ENCODE measurements around the gene NCS1.

Gene NCS1

DNA sequence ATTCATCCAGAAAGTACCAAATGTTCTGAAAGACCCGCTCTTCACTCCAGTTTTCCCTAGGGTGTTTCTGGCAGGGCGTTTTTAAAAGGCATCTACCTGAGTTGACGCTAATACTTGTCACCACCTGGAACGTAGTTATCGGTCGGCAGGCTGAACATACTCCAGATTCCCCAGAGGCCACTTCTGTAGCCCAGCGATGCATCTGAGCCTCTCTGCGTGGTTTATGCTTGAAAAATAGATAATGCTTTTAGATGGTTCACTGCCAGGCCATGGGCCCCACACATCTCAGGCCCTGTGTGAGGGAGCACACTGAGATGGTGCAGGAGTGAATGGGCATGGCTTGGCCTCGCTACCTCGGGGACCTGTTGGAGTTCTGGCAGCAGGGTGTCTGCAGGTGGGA is 33.0 kb upstream of the NCS1 start:
- TF ChIP-seq, protein P1, sequence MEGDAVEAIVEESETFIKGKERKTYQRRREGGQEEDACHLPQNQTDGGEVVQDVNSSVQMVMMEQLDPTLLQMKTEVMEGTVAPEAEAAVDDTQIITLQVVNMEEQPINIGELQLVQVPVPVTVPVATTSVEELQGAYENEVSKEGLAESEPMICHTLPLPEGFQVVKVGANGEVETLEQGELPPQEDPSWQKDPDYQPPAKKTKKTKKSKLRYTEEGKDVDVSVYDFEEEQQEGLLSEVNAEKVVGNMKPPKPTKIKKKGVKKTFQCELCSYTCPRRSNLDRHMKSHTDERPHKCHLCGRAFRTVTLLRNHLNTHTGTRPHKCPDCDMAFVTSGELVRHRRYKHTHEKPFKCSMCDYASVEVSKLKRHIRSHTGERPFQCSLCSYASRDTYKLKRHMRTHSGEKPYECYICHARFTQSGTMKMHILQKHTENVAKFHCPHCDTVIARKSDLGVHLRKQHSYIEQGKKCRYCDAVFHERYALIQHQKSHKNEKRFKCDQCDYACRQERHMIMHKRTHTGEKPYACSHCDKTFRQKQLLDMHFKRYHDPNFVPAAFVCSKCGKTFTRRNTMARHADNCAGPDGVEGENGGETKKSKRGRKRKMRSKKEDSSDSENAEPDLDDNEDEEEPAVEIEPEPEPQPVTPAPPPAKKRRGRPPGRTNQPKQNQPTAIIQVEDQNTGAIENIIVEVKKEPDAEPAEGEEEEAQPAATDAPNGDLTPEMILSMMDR (IDR thresholded peaks at IDR 0.05; ENCODE audit: low read depth, low read length): no peak
- in situ Hi-C loops (cut with HindIII; ENCODE audit: low sequenced_read_pairs): no loop called here
- no peak for DNase-seq (ENCODE audit: low read depth, low spot score)
- no peak overlapping the region for H3K4me3 ChIP-seq (ENCODE audit: low read depth, low read length)

- no peak for DNase-seq (ENCODE audit: low read depth, low spot score)
- no peak overlapping the region for H3K4me3 ChIP-seq (ENCODE audit: low read depth, low read length)
- in situ Hi-C loops (cut with HindIII; ENCODE audit: low sequenced_read_pairs): no loop called here
- TF ChIP-seq, protein P1 (IDR thresholded peaks at IDR 0.05; ENCODE audit: low read depth, low read length): no peak
Observed at GRCh38 chr9:130140706-130141105, 31.5 kb upstream of the NCS1 start.

- TF ChIP-seq, protein P1 (IDR thresholded peaks at IDR 0.05; ENCODE audit: low read depth, low read length): no peak
- in situ Hi-C loops (cut with HindIII; ENCODE audit: low sequenced_read_pairs): no loop called here
- DNase-seq (ENCODE audit: low read depth, low spot score): no peak
- no peak overlapping the region for H3K4me3 ChIP-seq (ENCODE audit: low read depth, low read length)
Observed at GRCh38 chr9:130142056-130142455, 30.1 kb upstream of the NCS1 start.

DNA sequence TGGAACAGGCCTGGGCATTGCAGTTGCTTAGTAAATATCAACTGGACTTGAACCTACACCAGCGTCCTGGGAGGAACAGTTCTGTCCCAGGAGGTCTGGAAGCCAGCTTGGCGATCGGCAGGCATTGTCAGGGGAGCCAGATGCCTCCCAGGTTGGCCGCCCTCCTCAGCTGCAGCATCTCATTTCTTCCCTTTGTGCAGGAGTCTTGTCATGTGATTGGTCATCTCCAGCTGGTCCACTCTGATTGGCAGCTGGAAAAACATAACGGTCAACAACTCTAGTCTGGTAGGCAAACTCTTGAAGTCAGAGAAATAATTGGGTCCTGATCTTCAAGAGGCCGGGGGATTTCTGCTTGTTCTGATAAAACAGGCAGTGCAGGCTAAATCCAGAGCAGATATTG is 29.6 kb upstream of the NCS1 start:
- TF ChIP-seq, protein P1 (IDR thresholded peaks at IDR 0.05; ENCODE audit: low read depth, low read length): no peak
- H3K4me3 ChIP-seq (ENCODE audit: low read depth, low read length): no peak overlapping the region
- in situ Hi-C loops (cut with HindIII; ENCODE audit: low sequenced_read_pairs): no loop called here
- no peak for DNase-seq (ENCODE audit: low read depth, low spot score)

- TF ChIP-seq, protein P1 (IDR thresholded peaks at IDR 0.05; ENCODE audit: low read depth, low read length): no peak
- no peak for DNase-seq (ENCODE audit: low read depth, low spot score)
- in situ Hi-C loops (cut with HindIII; ENCODE audit: low sequenced_read_pairs): no loop called here
- H3K4me3 ChIP-seq (ENCODE audit: low read depth, low read length): no peak overlapping the region
Observed at GRCh38 chr9:130143279-130143893, 28.8 kb upstream of the NCS1 start.

DNA sequence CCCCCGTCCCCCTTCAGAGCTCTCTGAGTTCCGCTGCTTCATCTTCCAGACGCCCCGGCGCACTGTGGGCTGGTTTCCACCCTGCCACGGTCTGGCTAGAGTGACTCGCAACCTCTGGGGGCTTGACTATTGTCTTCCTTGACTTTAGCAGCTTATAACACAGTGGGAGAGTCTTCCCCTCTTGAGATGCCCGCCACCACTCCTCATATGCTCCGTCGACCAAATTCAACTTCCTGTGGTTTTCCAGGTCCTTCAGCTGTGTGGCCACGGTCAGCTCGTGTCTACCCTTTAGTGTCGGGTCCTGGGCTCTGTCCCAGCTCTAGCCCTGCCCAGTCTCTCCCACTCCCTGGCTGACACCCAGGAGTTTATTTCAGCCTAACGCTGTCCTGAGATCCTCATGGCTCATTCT is 28.2 kb upstream of the NCS1 start:
- no peak overlapping the region for H3K4me3 ChIP-seq (ENCODE audit: low read depth, low read length)
- TF ChIP-seq, protein P1 (IDR thresholded peaks at IDR 0.05; ENCODE audit: low read depth, low read length): no peak
- in situ Hi-C loops (cut with HindIII; ENCODE audit: low sequenced_read_pairs): no loop called here
- DNase-seq (ENCODE audit: low read depth, low spot score): peak; percentile 40

All from astrocyte of the spinal cord (primary cell).